HG03095 (cell line): ENCODE results near the gene TRPV5.

ENCODE experiments used
- ATAC-seq: cut with Tn5 transposase; IDR thresholded peaks from one replicate; pipeline ENCODE4 v1.9.1; 2021; ENCODE audit warnings: moderate library complexity; ENCODE audit not compliant: unreplicated experiment

The TRPV5 gene

GRCh38 chr7:142887282-142888015, 46.1 kb downstream of the TRPV5 start:
- ATAC-seq = no peak

- ATAC-seq = no peak
These were observed 46.7 kb downstream of the TRPV5 start for GRCh38 chr7:142886866-142887265.

- ATAC-seq = no peak
These were observed 48.0 kb downstream of the TRPV5 start, which contains the start of gene TRPV6 for GRCh38 chr7:142885311-142886230. Gene TRPV6, minus strand, starts transcription at chr7:142885745.

- no peak for ATAC-seq
These were observed 49.3 kb downstream of the TRPV5 start for GRCh38 chr7:142884286-142884640.

- no peak for ATAC-seq
These were observed 49.8 kb downstream of the TRPV5 start for GRCh38 chr7:142883571-142884285.

GRCh38 chr7:142883145-142883544, 50.4 kb downstream of the TRPV5 start:
- ATAC-seq = no peak

GRCh38 chr7:142882338-142882678, 51.2 kb downstream of the TRPV5 start:
- no peak for ATAC-seq

GRCh38 chr7:142881586-142882337, 51.8 kb downstream of the TRPV5 start:
- ATAC-seq = no peak

- ATAC-seq = peak; percentile 58
These were observed 52.6 kb downstream of the TRPV5 start for GRCh38 chr7:142880876-142881505.

- ATAC-seq = no peak
These were observed 54.5 kb downstream of the TRPV5 start for GRCh38 chr7:142879060-142879459.

- ATAC-seq = no peak
These were observed 55.2 kb downstream of the TRPV5 start for GRCh38 chr7:142878315-142878714.

GRCh38 chr7:142876991-142877910, 56.3 kb downstream of the TRPV5 start:
- ATAC-seq = no peak

GRCh38 chr7:142876236-142876960, 57.1 kb downstream of the TRPV5 start:
- no peak for ATAC-seq

GRCh38 chr7:142875456-142875855, 58.1 kb downstream of the TRPV5 start:
- ATAC-seq = no peak

GRCh38 chr7:142874837-142875236, 58.7 kb downstream of the TRPV5 start:
- no peak for ATAC-seq

GRCh38 chr7:142874409-142874808, 59.1 kb downstream of the TRPV5 start:
- ATAC-seq = no peak

- no peak for ATAC-seq
These were observed 59.7 kb downstream of the TRPV5 start for GRCh38 chr7:142873871-142874270.

GRCh38 chr7:142873281-142873784, 60.2 kb downstream of the TRPV5 start:
- no peak for ATAC-seq
